A549 (cell line): Measurements from ENCODE around the gene ZFAND2B. TPM values are rescaled to one million over a fixed set of nuclear protein-coding genes. Genes with fewer than 3 reads are reported as not detected.

Source experiments
- ATAC-seq, 2 experiments: fragments of 200-7000 bp in 1 of 2; fragments of >200 bp in 1 of 2; cut with Nextera tagmentation in 1 of 2; cut with Tn5 transposase in 1 of 2; 3 replicates each; pipeline versions ENCODE4 v1.8.0 to v1.9.1; 2018 to 2020; ENCODE audit warnings: mild to moderate bottlenecking in 1 of 2, moderate library complexity in 1 of 2
- CTCF ChIA-PET: fragments of 300-600 bp; sonication (Branson Sonifier 250); formaldehyde crosslinking; extraction: SDS; loops from one replicate; lab custom pipeline; 2021; ENCODE audit warnings: antibody characterized with exemption, inconsistent platforms; lab: Yijun Ruan, JAX
- POLR2A ChIA-PET: fragments of 350-600 bp; formaldehyde crosslinking; extraction: SDS; loops from one replicate; lab custom pipeline; 2021; ENCODE audit warnings: antibody characterized with exemption, inconsistent platforms; lab: Yijun Ruan, JAX
- DNase-seq, 2 experiments: peaks; one replicate each; pipeline versions ENCODE4 v3.0.0 to v3.0.0-alpha.2; 2011 to 2016; ENCODE audit warnings: low read depth in 1 of 2, low spot score in 1 of 2
- FAIRE-seq: peaks from 2 replicates; lab custom pipeline; 2011; peaks lifted over from hg19 to GRCh38; lab: Jason Lieb, UNC
- H3K27ac ChIP-seq, 2 experiments: fragments of >200 bp; sonication (Bioruptor Twin); formaldehyde crosslinking; 3 replicates each; pipeline ENCODE4 v1.5.1; 2016 to 2017
- H3K4me1 ChIP-seq: fragments of >200 bp; sonication (Bioruptor Twin); formaldehyde crosslinking; 3 replicates; pipeline ENCODE4 v1.6.1; 2016
- H3K4me2 ChIP-seq: fragments of >200 bp; sonication (Bioruptor Twin); formaldehyde crosslinking; 3 replicates; pipeline ENCODE4 v1.6.1; 2016
- H3K4me3 ChIP-seq: fragments of >200 bp; sonication (Bioruptor Twin); formaldehyde crosslinking; 3 replicates; pipeline ENCODE4 v1.5.1; 2016
- H3K9me3 ChIP-seq: fragments of >200 bp; sonication (Bioruptor Twin); formaldehyde crosslinking; 3 replicates; pipeline ENCODE4 v1.6.1; 2016
- ATOH8 ChIP-seq: fragments of 250-450 bp; sonication (Bioruptor Pico); IDR thresholded peaks from 2 replicates; pipeline ENCODE4 v1.5.0; 2020; ENCODE audit warnings: low read depth, mild to moderate bottlenecking, moderate library complexity
- BCL3 ChIP-seq: fragments of >200 bp; sonication (Bioruptor Twin); formaldehyde crosslinking; IDR thresholded peaks from 3 replicates; pipeline ENCODE4 v1.6.1; 2016
- CBX8 ChIP-seq: fragments of 200-600 bp; sonication (generic); IDR thresholded peaks from 2 replicates; pipeline ENCODE4 v1.6.1; 2016
- CEBPB ChIP-seq, 2 experiments: fragments of >200 bp in 1 of 2; sonication (Bioruptor Twin) in 1 of 2; formaldehyde crosslinking in 1 of 2; IDR thresholded peaks; 2 replicates each; pipeline ENCODE4 v1.6.1; 2012 to 2016
- CHD2 ChIP-seq: fragments of 150-350 bp; IDR thresholded peaks from 2 replicates; pipeline ENCODE4 v1.6.1; 2014; ENCODE audit warnings: low read length; ENCODE audit not compliant: partially characterized antibody
- E2F6 ChIP-seq: IDR thresholded peaks from 2 replicates; pipeline ENCODE4 v1.6.1; 2012; ENCODE audit warnings: low read depth, borderline replicate concordance
- EHF ChIP-seq: fragments of 250-450 bp; sonication (Bioruptor Pico); IDR thresholded peaks from 2 replicates; pipeline ENCODE4 v1.5.0; 2020; ENCODE audit warnings: mild to moderate bottlenecking
- EHMT2 ChIP-seq: fragments of 200-600 bp; sonication (generic); IDR thresholded peaks from 2 replicates; pipeline ENCODE4 v1.6.1; 2016; ENCODE audit warnings: antibody characterized with exemption, low read depth, mild to moderate bottlenecking, moderate library complexity
- EP300 ChIP-seq, 2 experiments: fragments of >200 bp; sonication (Bioruptor Twin); formaldehyde crosslinking; IDR thresholded peaks; 2 replicates in 1 of 2; 3 replicates in 1 of 2; pipeline ENCODE4 v1.6.1; 2016 to 2017
- FOSL2 ChIP-seq, 2 experiments: fragments of 450-650 bp in 1 of 2; fragments of >200 bp in 1 of 2; sonication (Bioruptor Twin) in 1 of 2; formaldehyde crosslinking; IDR thresholded peaks; 2 replicates each; pipeline versions ENCODE4 v1.5.0 to v1.6.1; 2016 to 2020; ENCODE audit warnings: mild to moderate bottlenecking in 1 of 2, moderate library complexity in 1 of 2
- FOXS1 ChIP-seq: fragments of 250-450 bp; sonication (Bioruptor Pico); IDR thresholded peaks from 2 replicates; pipeline ENCODE4 v1.5.0; 2020; ENCODE audit warnings: mild to moderate bottlenecking, moderate library complexity
- GATA3 ChIP-seq: IDR thresholded peaks from 2 replicates; pipeline ENCODE4 v1.6.1; 2012; ENCODE audit warnings: borderline replicate concordance
- HEYL ChIP-seq: fragments of 250-450 bp; sonication (Bioruptor Pico); IDR thresholded peaks from 2 replicates; pipeline ENCODE4 v1.8.0; 2021; ENCODE audit warnings: mild to moderate bottlenecking, moderate library complexity
- HOXB13 ChIP-seq: fragments of 250-450 bp; sonication (Bioruptor Pico); IDR thresholded peaks from 2 replicates; pipeline ENCODE4 v1.5.0; 2020; ENCODE audit warnings: low read depth, mild to moderate bottlenecking, moderate library complexity
- HOXB5 ChIP-seq: fragments of 250-450 bp; sonication (Bioruptor Pico); IDR thresholded peaks from 2 replicates; pipeline ENCODE4 v1.5.0; 2020; ENCODE audit warnings: mild to moderate bottlenecking, moderate library complexity
- JUN ChIP-seq, 2 experiments: fragments of >200 bp; sonication (Bioruptor Twin); formaldehyde crosslinking; IDR thresholded peaks; 2 replicates in 1 of 2; 3 replicates in 1 of 2; pipeline ENCODE4 v1.6.1; 2016 to 2017
- KDM1A ChIP-seq: fragments of 200-600 bp; sonication (generic); IDR thresholded peaks from 2 replicates; pipeline ENCODE4 v1.6.1; 2016; ENCODE audit warnings: low read depth, mild to moderate bottlenecking
- KDM5A ChIP-seq: fragments of 200-600 bp; sonication (generic); IDR thresholded peaks from 2 replicates; pipeline ENCODE4 v1.6.1; 2016; ENCODE audit warnings: antibody characterized with exemption, mild to moderate bottlenecking
- MAFK ChIP-seq: fragments of 450-650 bp; IDR thresholded peaks from 2 replicates; pipeline ENCODE4 v1.6.1; 2014; ENCODE audit not compliant: partially characterized antibody
- MAX ChIP-seq: IDR thresholded peaks from 2 replicates; pipeline ENCODE4 v1.6.1; 2012
- MAZ ChIP-seq: fragments of 150-350 bp; IDR thresholded peaks from 2 replicates; pipeline ENCODE4 v1.6.1; 2014; ENCODE audit warnings: antibody characterized with exemption, low read depth, low read length, borderline replicate concordance
- MYC ChIP-seq: IDR thresholded peaks from 2 replicates; pipeline ENCODE4 v1.6.1; 2012; ENCODE audit warnings: mild to moderate bottlenecking, inconsistent platforms, low read length, improper control_type of control experiment, borderline replicate concordance
- NFE2L2 ChIP-seq: fragments of 150-350 bp; conservative IDR thresholded peaks from 2 replicates; pipeline ENCODE4 v1.6.1; 2014; ENCODE audit warnings: low read length
- PBX3 ChIP-seq: IDR thresholded peaks from 2 replicates; pipeline ENCODE4 v1.6.1; 2012
- PHF8 ChIP-seq: fragments of 200-600 bp; sonication (generic); IDR thresholded peaks from 2 replicates; pipeline ENCODE4 v1.6.1; 2016; ENCODE audit warnings: low read depth, mild to moderate bottlenecking, antibody characterized with exemption, moderate library complexity, borderline replicate concordance
- POLR2A ChIP-seq: IDR thresholded peaks from 2 replicates; pipeline ENCODE4 v1.6.1; 2012; ENCODE audit warnings: mild to moderate bottlenecking, low read length
- RAD21 ChIP-seq, 2 experiments: fragments of >200 bp in 1 of 2; sonication (Bioruptor Twin) in 1 of 2; formaldehyde crosslinking in 1 of 2; IDR thresholded peaks in 1 of 2; conservative IDR thresholded peaks in 1 of 2; 2 replicates in 1 of 2; 3 replicates in 1 of 2; pipeline ENCODE4 v1.6.1; 2012 to 2018; ENCODE audit warnings: inconsistent platforms in 1 of 2
- RCOR1 ChIP-seq: fragments of 150-350 bp; IDR thresholded peaks from 2 replicates; pipeline ENCODE4 v1.6.1; 2014; ENCODE audit warnings: antibody characterized with exemption, low read length, low read depth
- RFX5 ChIP-seq: fragments of 450-650 bp; IDR thresholded peaks from 2 replicates; pipeline ENCODE4 v1.7.1; 2014; ENCODE audit warnings: antibody characterized with exemption, mild to moderate bottlenecking, moderate library complexity
- SREBF2 ChIP-seq: fragments of 450-650 bp; IDR thresholded peaks from 2 replicates; pipeline ENCODE4 v1.6.1; 2014; ENCODE audit warnings: mild to moderate bottlenecking, moderate library complexity
- TP53 ChIP-seq: fragments of 250-450 bp; sonication (Bioruptor Pico); IDR thresholded peaks from 2 replicates; pipeline ENCODE4 v1.5.0; 2021; ENCODE audit warnings: mild to moderate bottlenecking, moderate library complexity
- USF2 ChIP-seq: fragments of 450-650 bp; IDR thresholded peaks from 2 replicates; pipeline ENCODE4 v1.6.1; 2014; ENCODE audit warnings: antibody characterized with exemption
- ZC3H11A ChIP-seq: fragments of 450-650 bp; IDR thresholded peaks from 2 replicates; pipeline ENCODE4 v1.6.1; 2014; ENCODE audit warnings: antibody characterized with exemption, mild to moderate bottlenecking
- ZSCAN20 ChIP-seq: fragments of 250-450 bp; sonication (Bioruptor Pico); IDR thresholded peaks from 2 replicates; pipeline ENCODE4 v1.8.0; 2022; ENCODE audit warnings: mild to moderate bottlenecking, moderate library complexity
- whole genome bisulfite sequencing: methylation state at CpG from one replicate; pipeline ENCODE4 v1.1.6; 2017; ENCODE audit errors: missing lambda C conversion rate; 5-methylcytosine and 5-hydroxymethylcytosine counted together
- polyA plus RNA-seq, 4 experiments: library from polyadenylated mRNA; depleted of rRNA in 3 of 4; stranded (reverse); fragments of >200 nt; fragmentation: RNase III in 1 of 4; extraction: RNeasy Plus Mini Kit Qiagen cat#74134 plus additional on column Dnase treatment in 1 of 4; gene quantifications; 2 replicates in 3 of 4; 3 replicates in 1 of 4; pipeline ENCODE4 v1.2.3, GENCODE V29; 2011 to 2017

ZFAND2B gene
- polyA plus RNA-seq, 2 of the 4 experiments (the other 2 are of a cell fraction), result 21.2 to 29.1 TPM

GRCh38 chr2:219229305-219230058, 22.9 kb downstream of the ZFAND2B start, which contains the start of the genes ANKZF1 and ATG9A:
TSS of gene ANKZF1 (plus strand) at chr2:219229806. CDS start at chr2:219230258, 452 bp downstream.
TSS of gene ATG9A (minus strand) at chr2:219229636. CDS start at chr2:219228024, 1,612 bp downstream.
- Histone ChIP-seq H3K9me3 (no peaks in the 10 kb centered on the region), H3K4me1 (peaks cover 19% of the 10 kb centered on the region), H3K4me3 (peak within 1 kb of the TSS; percentile 85), H3K27ac (peak within 1 kb of the TSS; percentile 82 to 95), H3K4me2 (peak within 1 kb of the TSS; percentile 98)
- DNase-seq (peak; percentile 97 to 99), ATAC-seq (peak; percentile 96 to 99), FAIRE-seq (no peak)
- ChIA-PET POLR2A (interaction anchor here (0.7 to 2.6 kb wide), 14 partner anchors 8 to 171 kb away, joined by 3 to 19 read pairs (median 5); partner anchors contain the start of genes DNAJB2, GLB1L, STK16 and TUBA4A), CTCF (interaction anchor here (0.8 to 9.4 kb wide), 14 partner anchors 9 to 137 kb away, joined by 3 to 86 read pairs (median 4); partner anchors contain the start of genes DNAJB2 and TUBA4A)
- under 1% methylated on average over 29 of the region's 80 CpGs for WGBS
- TF ChIP-seq GATA3 (0 out of 2 replicates have a peak, but pooled peaks have one; percentile 1), CHD2 (no peak), RFX5 (peak; percentile 60; the same call in 1 of the 2 replicates), MAZ (no peak), E2F6 (0 out of 2 replicates have a peak, but pooled peaks have one; percentile 9), KDM1A (no peak), KDM5A (no peak; the same call in 1 of the 2 replicates), ATOH8 (peak; percentile 80; the same call in 1 of the 2 replicates), HOXB13 (0 out of 2 replicates have a peak, but pooled peaks have one; percentile 57), BCL3 (0 out of 3 replicates have a peak, but pooled peaks have one; percentile 49), RCOR1 (no peak), NFE2L2 (no peak), USF2 (no peak), ZSCAN20 (no peak; the same call in 1 of the 2 replicates), CEBPB (IDR thresholded peaks at IDR 0.05) (peak; percentile 32 to 44; a peak in 2 of 4 replicates), JUN (IDR thresholded peaks at IDR 0.05) (peak; percentile 49 to 65; a peak in 2 of 5 replicates), RAD21 (conservative IDR thresholded peaks at IDR 0.05 in 1 of 2, IDR thresholded peaks at IDR 0.05 in 1 of 2) (no peak; a peak in 1 of 5 replicates), FOSL2 (IDR thresholded peaks at IDR 0.05) (no peak), FOSL2 (CRISPR knock-in tag; IDR thresholded peaks at IDR 0.05) (peak; percentile 0; the same call in 1 of the 2 replicates), ZC3H11A (no peak), PHF8 (peak; percentile 88), HEYL (no peak), MAFK (no peak), TP53 (CRISPR knock-in tag) (no peak), MAX (peak; percentile 52), MYC (0 out of 2 replicates have a peak, but pooled peaks have one; percentile 23), EHF (CRISPR knock-in tag) (no peak), FOXS1 (CRISPR knock-in tag) (no peak), SREBF2 (no peak), EHMT2 (no peak), CBX8 (no peak), EP300 (IDR thresholded peaks at IDR 0.05) (no peak), POLR2A (peak; percentile 53), PBX3 (peak; percentile 99), HOXB5 (CRISPR knock-in tag) (peak; percentile 78; the same call in 1 of the 2 replicates)
